AG09319 (cell line): ENCODE results near the gene KRT6B.

ENCODE experiments used
- DNase-seq: peaks from one replicate; pipeline ENCODE4 v3.0.0-alpha.2; 2010; ENCODE audit warnings: low read depth; ENCODE audit errors: extremely low read depth
- CTCF ChIP-seq: IDR thresholded peaks from 2 replicates; pipeline ENCODE4 v1.5.1; 2011; ENCODE audit warnings: low read depth, mild to moderate bottlenecking, inconsistent platforms, low read length, moderate library complexity

The KRT6B gene

GRCh38 chr12:52434760-52435530 lies 17.0 kb downstream of the KRT6B start:
- no peak for DNase-seq

GRCh38 chr12:52434081-52434733 lies 17.7 kb downstream of the KRT6B start, which contains the start of gene KRT75:
Gene KRT75, minus strand, starts transcription at chr12:52434371. Its CDS starts 67 bp downstream, at chr12:52434304.
- no peak for DNase-seq
- TF ChIP-seq CTCF, result no peak

More at GRCh38 chr12:52434760-52435530, 17.0 kb downstream of the KRT6B start:
- no peak for TF ChIP-seq CTCF

- TF ChIP-seq CTCF, result no peak
- no peak for DNase-seq
Observed at GRCh38 chr12:52433501-52434080, 18.4 kb downstream of the KRT6B start.

- no peak for TF ChIP-seq CTCF
- no peak for DNase-seq
Observed at GRCh38 chr12:52432559-52433207, 19.3 kb downstream of the KRT6B start.

GRCh38 chr12:52428121-52428520 lies 23.8 kb downstream of the KRT6B start:
- no peak for DNase-seq
- TF ChIP-seq CTCF, result no peak

- TF ChIP-seq CTCF, result no peak
- no peak for DNase-seq
Observed at GRCh38 chr12:52427083-52427482, 24.9 kb downstream of the KRT6B start.
